ENCODE data around the gene TMEM89. TPM values are rescaled to one million over a fixed set of nuclear protein-coding genes. Genes with fewer than 3 reads are reported as not detected.

TMEM89 gene
- total RNA-seq, 1 experiment from 2014 or later: not detected

DNA sequence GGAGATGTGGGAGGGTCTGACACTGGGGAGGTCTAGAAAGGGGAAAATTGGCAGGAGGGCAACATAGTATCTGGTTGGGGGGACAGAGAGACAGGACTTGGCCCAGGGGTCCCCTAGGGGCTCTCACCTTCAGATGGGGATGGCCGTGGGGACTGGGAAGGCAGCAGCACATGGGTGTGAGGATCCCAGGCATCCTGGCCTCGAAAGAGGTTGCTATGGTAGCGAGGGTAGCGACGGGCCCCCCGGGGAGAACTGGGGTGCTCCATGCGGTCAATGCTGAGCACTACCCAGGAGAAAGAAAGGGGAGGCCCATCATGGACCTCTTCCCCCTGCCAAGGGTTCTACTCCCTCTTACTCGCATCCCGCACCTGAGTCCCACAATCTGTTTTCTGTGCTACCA is 26.1 kb upstream of the TMEM89 start:
- no TSS peak for BruUV-seq (replicated peaks)
- Mint-ChIP-seq H3K27ac (ENCODE audit: unreplicated experiment) (no peak overlapping the region), H3K9me3 (ENCODE audit: low read depth, unreplicated experiment) (no peaks in the 10 kb centered on the region), H3K36me3 (ENCODE audit: insufficient read depth, unreplicated experiment) (peaks cover 35% of the 10 kb centered on the region), H3K4me1 (ENCODE audit: low read depth, unreplicated experiment) (peaks cover 3% of the 10 kb centered on the region), H3K27me3 (ENCODE audit: unreplicated experiment) (no peaks in the 10 kb centered on the region), H3K4me3 (ENCODE audit: low read depth, unreplicated experiment) (no peak overlapping the region)
- no peak for DNase-seq
- intact Hi-C loops (cut with micrococcal nuclease; ENCODE audit: unreplicated experiment): no loop called here
- TF ChIP-seq, protein P1, sequence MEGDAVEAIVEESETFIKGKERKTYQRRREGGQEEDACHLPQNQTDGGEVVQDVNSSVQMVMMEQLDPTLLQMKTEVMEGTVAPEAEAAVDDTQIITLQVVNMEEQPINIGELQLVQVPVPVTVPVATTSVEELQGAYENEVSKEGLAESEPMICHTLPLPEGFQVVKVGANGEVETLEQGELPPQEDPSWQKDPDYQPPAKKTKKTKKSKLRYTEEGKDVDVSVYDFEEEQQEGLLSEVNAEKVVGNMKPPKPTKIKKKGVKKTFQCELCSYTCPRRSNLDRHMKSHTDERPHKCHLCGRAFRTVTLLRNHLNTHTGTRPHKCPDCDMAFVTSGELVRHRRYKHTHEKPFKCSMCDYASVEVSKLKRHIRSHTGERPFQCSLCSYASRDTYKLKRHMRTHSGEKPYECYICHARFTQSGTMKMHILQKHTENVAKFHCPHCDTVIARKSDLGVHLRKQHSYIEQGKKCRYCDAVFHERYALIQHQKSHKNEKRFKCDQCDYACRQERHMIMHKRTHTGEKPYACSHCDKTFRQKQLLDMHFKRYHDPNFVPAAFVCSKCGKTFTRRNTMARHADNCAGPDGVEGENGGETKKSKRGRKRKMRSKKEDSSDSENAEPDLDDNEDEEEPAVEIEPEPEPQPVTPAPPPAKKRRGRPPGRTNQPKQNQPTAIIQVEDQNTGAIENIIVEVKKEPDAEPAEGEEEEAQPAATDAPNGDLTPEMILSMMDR (IDR thresholded peaks at IDR 0.05; ENCODE audit: unreplicated experiment): no peak
- CTCF ChIA-PET: no interaction called here

DNA sequence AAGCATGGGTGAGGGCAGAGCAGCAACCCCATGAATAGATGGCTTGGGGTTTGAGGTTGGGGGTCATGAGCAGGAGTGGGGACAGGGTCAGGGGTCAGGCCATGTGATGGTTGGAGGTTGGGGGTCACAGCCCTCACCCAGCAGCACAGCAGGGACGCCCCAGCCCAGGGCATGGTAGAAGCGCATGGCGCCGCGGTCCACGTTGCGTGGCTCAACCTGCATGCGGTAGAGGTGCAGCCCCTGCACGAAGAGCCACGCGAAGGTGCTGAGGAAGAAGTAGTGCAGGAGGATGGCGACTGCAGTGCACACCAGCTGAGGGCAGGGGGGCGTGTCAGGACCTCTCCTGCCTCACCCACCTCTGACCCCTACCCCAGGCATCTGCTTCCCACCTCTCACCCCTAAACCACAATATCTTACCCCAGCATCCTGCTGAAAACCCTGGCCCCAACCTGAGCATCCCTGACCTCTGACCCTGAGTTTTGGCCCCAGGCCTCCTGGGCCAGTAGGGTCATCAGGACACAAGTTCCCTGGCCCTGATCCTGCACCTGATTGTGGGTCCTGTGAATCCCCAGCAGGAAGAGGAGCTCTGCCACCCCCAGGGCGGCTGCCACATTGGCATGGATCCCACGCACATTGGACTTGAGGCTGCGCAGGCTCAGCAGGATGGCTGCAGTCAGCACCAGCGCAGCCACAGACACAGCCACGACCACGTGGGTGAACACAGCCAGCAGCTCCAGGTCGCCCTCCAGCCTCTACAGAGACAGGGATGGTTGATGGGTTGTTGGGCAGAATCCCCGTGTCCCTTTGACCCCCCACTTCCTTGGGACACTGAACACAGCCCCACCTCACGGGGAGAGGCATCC is 23.6 kb upstream of the TMEM89 start:
- no peak for DNase-seq
- TF ChIP-seq, protein P1 (IDR thresholded peaks at IDR 0.05; ENCODE audit: unreplicated experiment): no peak
- no TSS peak for BruUV-seq (replicated peaks)
- no peak overlapping the region for H3K4me3 Mint-ChIP-seq (ENCODE audit: low read depth, unreplicated experiment)
- H3K27ac Mint-ChIP-seq (ENCODE audit: unreplicated experiment): no peak overlapping the region
- intact Hi-C loops (cut with micrococcal nuclease; ENCODE audit: unreplicated experiment): no loop called here
- H3K27me3 Mint-ChIP-seq (ENCODE audit: unreplicated experiment): no peaks in the 10 kb centered on the region
- no peaks in the 10 kb centered on the region for H3K4me1 Mint-ChIP-seq (ENCODE audit: low read depth, unreplicated experiment)
- no peaks in the 10 kb centered on the region for H3K9me3 Mint-ChIP-seq (ENCODE audit: low read depth, unreplicated experiment)
- CTCF ChIA-PET: no interaction called here
- H3K36me3 Mint-ChIP-seq (ENCODE audit: insufficient read depth, unreplicated experiment): peaks cover 33% of the 10 kb centered on the region

DNA sequence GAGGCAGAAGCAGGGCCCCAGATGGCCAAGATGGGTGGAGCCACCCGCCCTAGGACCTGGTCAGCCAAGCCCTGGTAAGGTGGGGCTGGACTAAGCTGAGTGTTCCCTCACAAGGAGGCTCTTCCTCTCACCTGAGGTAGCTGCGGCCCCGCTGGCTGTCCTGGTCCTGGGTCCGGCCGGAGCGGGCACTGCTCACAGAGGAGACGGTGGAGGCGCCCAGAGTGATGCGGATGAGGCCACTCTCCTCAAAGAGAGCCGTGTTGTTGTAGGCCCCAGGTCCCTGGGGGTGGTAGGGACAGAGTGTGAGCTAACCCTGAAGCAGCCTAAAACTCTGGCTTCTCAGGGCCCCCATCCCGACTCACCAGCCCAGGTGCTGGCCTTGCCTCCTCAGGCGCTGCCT is 21.0 kb upstream of the TMEM89 start:
- no peak overlapping the region for H3K4me3 Mint-ChIP-seq (ENCODE audit: low read depth, unreplicated experiment)
- TF ChIP-seq, protein P1 (IDR thresholded peaks at IDR 0.05; ENCODE audit: unreplicated experiment): no peak
- BruUV-seq (replicated peaks): no TSS peak
- CTCF ChIA-PET: no interaction called here
- H3K9me3 Mint-ChIP-seq (ENCODE audit: low read depth, unreplicated experiment): no peaks in the 10 kb centered on the region
- peaks cover 44% of the 10 kb centered on the region for H3K36me3 Mint-ChIP-seq (ENCODE audit: insufficient read depth, unreplicated experiment)
- H3K27me3 Mint-ChIP-seq (ENCODE audit: unreplicated experiment): no peaks in the 10 kb centered on the region
- no peaks in the 10 kb centered on the region for H3K4me1 Mint-ChIP-seq (ENCODE audit: low read depth, unreplicated experiment)
- DNase-seq: no peak
- peak overlapping the region; percentile 3 for H3K27ac Mint-ChIP-seq (ENCODE audit: unreplicated experiment)
- intact Hi-C loops (cut with micrococcal nuclease; ENCODE audit: unreplicated experiment): no loop called here

DNA sequence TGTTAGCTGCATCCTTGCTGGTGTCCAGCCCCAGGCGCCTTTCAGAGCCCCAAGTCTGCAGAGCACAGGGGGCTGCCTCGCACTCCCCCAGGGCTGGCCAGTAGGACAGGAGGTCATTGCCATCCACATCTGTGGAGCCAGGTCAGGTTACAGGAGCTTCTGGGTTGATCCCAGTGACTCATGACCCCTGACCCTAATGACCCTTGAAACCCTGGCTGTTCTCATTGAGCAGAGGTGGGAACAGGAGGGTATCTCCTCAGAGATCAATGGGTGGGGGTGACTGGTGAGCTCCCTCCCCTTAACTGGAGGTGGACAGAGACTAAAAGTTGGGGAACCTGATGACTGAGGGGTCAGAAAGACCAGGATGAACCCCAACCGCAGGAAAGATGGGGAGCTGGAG is 19.8 kb upstream of the TMEM89 start:
- no peak for DNase-seq
- CTCF ChIA-PET: no interaction called here
- intact Hi-C loops (cut with micrococcal nuclease; ENCODE audit: unreplicated experiment): no loop called here
- H3K4me1 Mint-ChIP-seq (ENCODE audit: low read depth, unreplicated experiment): no peaks in the 10 kb centered on the region
- TF ChIP-seq, protein P1 (IDR thresholded peaks at IDR 0.05; ENCODE audit: unreplicated experiment): no peak
- peaks cover 38% of the 10 kb centered on the region for H3K36me3 Mint-ChIP-seq (ENCODE audit: insufficient read depth, unreplicated experiment)
- no peak overlapping the region for H3K27ac Mint-ChIP-seq (ENCODE audit: unreplicated experiment)
- no peaks in the 10 kb centered on the region for H3K27me3 Mint-ChIP-seq (ENCODE audit: unreplicated experiment)
- no peaks in the 10 kb centered on the region for H3K9me3 Mint-ChIP-seq (ENCODE audit: low read depth, unreplicated experiment)
- H3K4me3 Mint-ChIP-seq (ENCODE audit: low read depth, unreplicated experiment): no peak overlapping the region
- BruUV-seq (replicated peaks): no TSS peak

All from Calu3 (cell line).